Neural crest cell (in vitro differentiated cells): ENCODE data around the gene TMEM117. TPM values are rescaled to one million over a fixed set of nuclear protein-coding genes. Genes with fewer than 3 reads are reported as not detected.

Experiments
- DNase-seq: peaks from one replicate; pipeline ENCODE4 v3.0.0; 2021; ENCODE audit warnings: low read depth, mixed read lengths, low spot score
- H3K27ac Mint-ChIP-seq: one replicate; pipeline ENCODE4 v1.8.0; 2021; ENCODE audit warnings: mild to moderate bottlenecking, mixed read lengths; ENCODE audit not compliant: unreplicated experiment
- H3K27me3 Mint-ChIP-seq: 2 replicates; pipeline ENCODE4 v1.8.0; 2021; ENCODE audit warnings: low read depth, mild to moderate bottlenecking, mixed read lengths
- H3K36me3 Mint-ChIP-seq: 2 replicates; pipeline ENCODE4 v1.8.0; 2021; ENCODE audit warnings: low read depth, mild to moderate bottlenecking, mixed read lengths
- H3K4me1 Mint-ChIP-seq: 2 replicates; pipeline ENCODE4 v1.8.0; 2021; ENCODE audit warnings: mixed read lengths
- H3K4me3 Mint-ChIP-seq: one replicate; pipeline ENCODE4 v1.8.0; 2021; ENCODE audit warnings: mild to moderate bottlenecking, mixed read lengths
- H3K9me3 Mint-ChIP-seq: 2 replicates; pipeline ENCODE4 v1.8.0; 2021; ENCODE audit warnings: mixed read lengths
- CTCF ChIP-seq: fragments of 200-600 bp; sonication (generic); conservative IDR thresholded peaks from 2 replicates; pipeline ENCODE4 v1.5.0; 2021; ENCODE audit warnings: antibody characterized with exemption, mild to moderate bottlenecking
- total RNA-seq: library from RNA; stranded (reverse); gene quantifications from 2 replicates; pipeline ENCODE4 v1.2.1, GENCODE V29; 2021

The TMEM117 gene
- total RNA-seq, 1 donor from 2014 or later: 7.6 TPM

- Mint-ChIP-seq H3K27me3 (no peaks in the 10 kb centered on the region), H3K4me1 (no peaks in the 10 kb centered on the region), H3K4me3 (no peak overlapping the region), H3K27ac (no peak overlapping the region), H3K9me3 (no peaks in the 10 kb centered on the region), H3K36me3 (no peaks in the 10 kb centered on the region)
- no peak for TF ChIP-seq CTCF
- no peak for DNase-seq
Observed at GRCh38 chr12:44287545-44287944, 451.7 kb downstream of the TMEM117 start.

GRCh38 chr12:44294649-44295048, 458.8 kb downstream of the TMEM117 start:
- H3K4me1 Mint-ChIP-seq: no peaks in the 10 kb centered on the region
- peaks cover 3% of the 10 kb centered on the region for H3K36me3 Mint-ChIP-seq
- no peak for DNase-seq
- no peak for TF ChIP-seq CTCF
- no peak overlapping the region for H3K27ac Mint-ChIP-seq
- H3K4me3 Mint-ChIP-seq: no peak overlapping the region
- peaks cover 4% of the 10 kb centered on the region for H3K9me3 Mint-ChIP-seq
- H3K27me3 Mint-ChIP-seq: no peaks in the 10 kb centered on the region

- no peak overlapping the region for H3K27ac Mint-ChIP-seq
Observed at GRCh38 chr12:44295958-44296623, 460.2 kb downstream of the TMEM117 start.

GRCh38 chr12:44296624-44297197, 460.8 kb downstream of the TMEM117 start:
- Mint-ChIP-seq H3K4me3 (no peak overlapping the region), H3K27me3 (no peaks in the 10 kb centered on the region), H3K9me3 (peaks cover 4% of the 10 kb centered on the region), H3K27ac (no peak overlapping the region), H3K4me1 (no peaks in the 10 kb centered on the region), H3K36me3 (peaks cover 3% of the 10 kb centered on the region)
- no peak for TF ChIP-seq CTCF
- no peak for DNase-seq

More at GRCh38 chr12:44295958-44296623, 460.2 kb downstream of the TMEM117 start:
- Mint-ChIP-seq H3K27me3 (no peaks in the 10 kb centered on the region), H3K36me3 (peaks cover 3% of the 10 kb centered on the region), H3K4me1 (no peaks in the 10 kb centered on the region), H3K4me3 (no peak overlapping the region), H3K9me3 (peaks cover 4% of the 10 kb centered on the region)
- no peak for TF ChIP-seq CTCF
- no peak for DNase-seq

- Mint-ChIP-seq H3K27me3 (no peaks in the 10 kb centered on the region), H3K36me3 (peaks cover 6% of the 10 kb centered on the region), H3K4me1 (no peaks in the 10 kb centered on the region), H3K9me3 (peaks cover 8% of the 10 kb centered on the region), H3K27ac (no peak overlapping the region), H3K4me3 (no peak overlapping the region)
- no peak for TF ChIP-seq CTCF
- no peak for DNase-seq
Observed at GRCh38 chr12:44299524-44299923, 463.6 kb downstream of the TMEM117 start.
